Activated T-cell treated with anti-CD3 and anti-CD28 coated beads, Interleukin-2, amount 50 U/mL, for 4 hours (primary cell): ENCODE results near the gene ABT1. TPM values are rescaled to one million over a fixed set of nuclear protein-coding genes. Genes with fewer than 3 reads are reported as not detected.
A peak's percentile ranks its signal among the peaks of the same experiment; 100 is the strongest.

ENCODE experiments used
- ATAC-seq, 2 donors: fragments of 200-7000 bp; cut with Tn5 transposase; one replicate each; pipeline ENCODE4 v1.10.0; 2021
- DNase-seq: peaks from one replicate; pipeline ENCODE4 v3.0.0-alpha.2; 2020
- H3K27me3 Mint-ChIP-seq: one replicate; pipeline ENCODE4 v1.8.0; 2021; ENCODE audit warnings: low read depth, mixed read lengths
- H3K36me3 Mint-ChIP-seq: one replicate; pipeline ENCODE4 v1.8.0; 2022; ENCODE audit warnings: mixed read lengths; ENCODE audit not compliant: insufficient read depth
- H3K4me1 Mint-ChIP-seq: one replicate; pipeline ENCODE4 v1.8.0; 2021; ENCODE audit warnings: low read depth, mixed read lengths
- H3K4me3 Mint-ChIP-seq: one replicate; pipeline ENCODE4 v1.8.0; 2021; ENCODE audit warnings: mild to moderate bottlenecking, moderate library complexity, mixed read lengths
- H3K9me3 Mint-ChIP-seq: one replicate; pipeline ENCODE4 v1.8.0; 2021; ENCODE audit warnings: mixed read lengths
- total RNA-seq, 3 donors: library from RNA; stranded (reverse); gene quantifications; one replicate each; pipeline ENCODE4 v1.2.1, GENCODE V29; 2021

ABT1 gene
- total RNA-seq, 3 donors from 2014 or later: 49.2 to 51.1 (median 49.5) TPM

GRCh38 chr6:26592649-26593048 is 4.1 kb upstream of the ABT1 start:
- DNase-seq: no peak
- no peaks in the 10 kb centered on the region for H3K36me3 Mint-ChIP-seq
- no peak for ATAC-seq
- no peak overlapping the region for H3K4me3 Mint-ChIP-seq
- peaks cover 41% of the 10 kb centered on the region for H3K27me3 Mint-ChIP-seq
- no peaks in the 10 kb centered on the region for H3K9me3 Mint-ChIP-seq
- peaks cover 4% of the 10 kb centered on the region for H3K4me1 Mint-ChIP-seq

DNA sequence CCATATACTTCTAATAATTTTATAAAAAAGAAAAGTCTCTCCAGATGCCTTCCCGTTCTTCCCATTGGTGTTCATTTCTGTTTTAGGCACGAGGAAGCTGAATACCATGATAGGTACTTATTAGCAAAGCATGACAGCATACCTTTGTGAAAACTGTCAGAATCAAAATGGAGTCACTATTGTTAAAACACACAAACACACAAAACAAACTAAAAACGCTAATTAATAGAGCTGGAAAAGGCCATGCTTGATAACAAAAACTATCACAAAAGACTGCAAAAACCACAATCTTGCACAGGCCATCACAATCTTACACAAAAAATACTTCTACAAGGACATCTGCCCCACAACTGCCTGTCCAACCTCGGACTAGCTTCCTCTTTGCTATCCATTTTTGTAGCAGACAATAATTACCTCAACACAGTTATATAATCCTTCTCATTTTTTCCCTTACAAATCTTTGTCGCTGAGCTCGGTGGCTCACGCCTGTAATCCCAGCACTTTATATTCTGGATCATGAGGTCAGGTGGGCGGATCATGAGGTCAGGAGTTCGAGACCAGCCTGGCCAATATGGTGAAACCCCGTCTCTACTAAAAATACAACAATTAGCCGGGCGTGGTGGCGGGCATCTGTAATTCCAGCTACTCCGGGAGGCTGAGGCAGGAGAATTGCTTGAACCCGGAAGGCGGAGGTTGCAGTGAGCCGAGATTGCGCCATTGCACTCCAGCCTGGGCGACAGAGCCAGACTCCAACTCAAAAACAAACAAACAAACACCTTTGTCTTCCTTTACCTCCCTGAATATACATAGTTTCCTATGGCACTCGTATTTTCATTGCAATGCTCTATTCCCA is 3.2 kb upstream of the ABT1 start:
- Mint-ChIP-seq H3K4me3 (no peak overlapping the region), H3K36me3 (peaks cover 8% of the 10 kb centered on the region), H3K4me1 (peaks cover 12% of the 10 kb centered on the region), H3K27me3 (peaks cover 37% of the 10 kb centered on the region), H3K9me3 (no peaks in the 10 kb centered on the region)
- DNase-seq: no peak
- ATAC-seq: no peak

DNA sequence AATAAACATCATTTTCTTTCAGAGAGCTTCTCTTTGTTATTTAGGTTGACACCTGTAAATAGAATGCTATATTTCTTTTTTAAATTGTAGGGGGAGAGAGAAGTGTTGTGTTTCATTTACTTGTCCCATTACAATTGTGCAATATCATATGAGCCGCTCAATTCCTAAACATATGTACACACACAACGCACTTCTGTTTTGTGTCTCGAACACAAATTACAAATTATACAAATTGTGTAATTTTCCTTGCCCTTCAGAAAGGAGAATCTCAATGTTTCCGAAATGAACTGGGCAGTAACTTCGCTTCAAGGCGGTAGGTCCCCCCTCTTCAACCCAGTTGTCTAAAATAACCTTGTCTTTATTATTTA is 2.6 kb upstream of the ABT1 start:
- Mint-ChIP-seq H3K27me3 (peaks cover 37% of the 10 kb centered on the region), H3K4me3 (no peak overlapping the region), H3K9me3 (no peaks in the 10 kb centered on the region), H3K4me1 (peaks cover 16% of the 10 kb centered on the region), H3K36me3 (peaks cover 11% of the 10 kb centered on the region)
- no peak for ATAC-seq
- no peak for DNase-seq

DNA sequence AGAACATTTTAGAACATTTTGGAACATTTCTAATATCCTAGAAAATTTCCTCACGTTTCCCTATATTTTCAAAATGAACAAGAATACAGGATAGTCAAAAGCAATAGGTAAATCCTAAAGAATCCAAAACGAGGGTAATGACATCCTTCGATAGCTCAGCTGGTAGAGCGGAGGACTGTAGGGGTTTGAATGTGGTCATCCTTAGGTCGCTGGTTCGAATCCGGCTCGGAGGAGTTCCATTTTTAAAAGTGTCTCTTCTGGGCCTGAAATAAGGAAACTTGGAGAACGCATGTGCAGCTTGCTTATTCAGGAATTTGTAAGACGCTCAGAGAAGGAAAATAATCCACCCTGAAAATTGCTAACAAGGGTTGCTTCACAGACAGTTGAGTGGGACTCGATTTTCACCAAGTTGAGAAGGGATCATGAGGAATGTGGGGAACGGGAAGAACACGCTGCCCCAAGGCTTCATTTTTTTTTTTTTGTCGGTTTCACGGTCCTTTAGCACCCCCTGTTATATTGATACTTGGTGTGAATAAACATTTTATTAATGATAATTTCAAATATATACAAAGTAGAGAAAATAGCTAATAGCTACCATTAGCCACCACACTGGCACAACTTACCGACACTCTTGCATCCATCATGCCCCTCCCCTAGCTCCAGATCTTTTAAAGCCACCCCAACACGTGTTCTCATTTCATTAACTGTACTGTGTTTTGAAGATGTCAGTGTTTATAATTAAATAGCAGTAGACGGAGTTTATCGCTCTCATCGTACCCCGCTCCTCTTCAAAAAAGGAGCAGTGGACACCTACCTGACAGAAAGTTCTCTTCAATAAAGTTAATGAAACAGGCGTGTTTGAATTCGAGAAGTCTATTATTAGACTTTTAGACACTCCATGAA is 1.8 kb upstream of the ABT1 start:
- peaks cover 19% of the 10 kb centered on the region for H3K36me3 Mint-ChIP-seq

DNA sequence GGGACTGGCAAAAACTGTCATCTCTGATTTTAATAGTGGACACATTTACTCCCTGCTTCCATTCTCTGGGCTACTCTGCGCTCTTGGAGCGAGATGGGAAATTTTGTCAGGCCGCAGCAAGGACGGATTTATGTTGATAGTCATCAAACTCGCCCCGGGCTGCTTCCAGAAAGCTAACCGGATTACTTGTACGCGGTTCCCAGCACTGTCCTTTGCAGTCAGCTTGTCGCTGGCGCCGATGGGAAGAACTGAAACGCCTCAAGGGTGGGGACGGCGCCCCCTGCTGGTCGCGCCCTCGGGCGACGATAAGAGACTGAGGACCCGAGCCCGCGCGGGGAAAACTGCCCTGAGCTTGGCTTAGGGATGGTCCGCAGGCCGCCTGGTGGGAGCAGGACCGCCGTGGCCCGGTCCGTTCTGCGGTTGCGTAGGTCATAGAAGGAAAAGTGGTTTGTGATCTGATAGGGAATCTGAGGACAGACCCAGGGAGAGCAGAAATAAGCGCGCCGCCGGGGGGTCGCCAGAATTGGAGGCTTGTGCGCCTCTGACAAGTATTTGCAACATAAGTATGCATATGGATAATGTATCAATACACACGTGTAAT is 984 bp upstream of the ABT1 start:
- peaks cover 32% of the 10 kb centered on the region for H3K4me1 Mint-ChIP-seq
- DNase-seq (peak; percentile 84), ATAC-seq (peak; percentile 34 to 44)
- H3K36me3 Mint-ChIP-seq: peaks cover 19% of the 10 kb centered on the region
- H3K9me3 Mint-ChIP-seq: no peaks in the 10 kb centered on the region
- no peak overlapping the region for H3K4me3 Mint-ChIP-seq
- peaks cover 35% of the 10 kb centered on the region for H3K27me3 Mint-ChIP-seq

More for the DNA sequence above, 1.8 kb upstream of the ABT1 start:
- Mint-ChIP-seq H3K9me3 (no peaks in the 10 kb centered on the region), H3K4me1 (peaks cover 24% of the 10 kb centered on the region), H3K4me3 (no peak overlapping the region), H3K27me3 (peaks cover 35% of the 10 kb centered on the region)
- DNase-seq (no peak), ATAC-seq (no peak)

- no peak for ATAC-seq
- Mint-ChIP-seq H3K36me3 (peaks cover 19% of the 10 kb centered on the region), H3K4me3 (no peak overlapping the region)
Observed at GRCh38 chr6:26597389-26597766, 625 bp downstream of the ABT1 start.

DNA sequence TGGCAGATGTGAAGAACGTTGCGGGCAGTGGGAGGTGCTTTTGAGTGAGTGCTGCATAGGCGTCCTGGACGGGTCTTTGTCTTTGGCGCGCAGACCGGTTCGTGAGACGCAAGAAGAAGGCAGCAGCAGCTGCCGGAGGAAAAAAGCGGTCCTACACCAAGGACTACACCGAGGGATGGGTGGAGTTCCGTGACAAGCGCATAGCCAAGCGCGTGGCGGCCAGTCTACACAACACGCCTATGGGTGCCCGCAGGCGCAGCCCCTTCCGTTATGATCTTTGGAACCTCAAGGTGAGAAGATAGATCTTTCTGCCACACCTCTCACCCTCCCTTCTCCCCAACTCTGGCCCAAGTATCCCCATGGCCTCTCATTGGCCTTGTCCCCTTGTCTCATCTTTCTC is 1.1 kb downstream of the ABT1 start:
- H3K27me3 Mint-ChIP-seq: peaks cover 20% of the 10 kb centered on the region
- peaks cover 19% of the 10 kb centered on the region for H3K36me3 Mint-ChIP-seq
- peaks cover 35% of the 10 kb centered on the region for H3K4me1 Mint-ChIP-seq
- no peaks in the 10 kb centered on the region for H3K9me3 Mint-ChIP-seq
- no peak overlapping the region for H3K4me3 Mint-ChIP-seq
- DNase-seq (no peak), ATAC-seq (no peak)

More at GRCh38 chr6:26597389-26597766, 625 bp downstream of the ABT1 start:
- Mint-ChIP-seq H3K4me1 (peaks cover 35% of the 10 kb centered on the region), H3K9me3 (no peaks in the 10 kb centered on the region), H3K27me3 (peaks cover 23% of the 10 kb centered on the region)
- DNase-seq: no peak

DNA sequence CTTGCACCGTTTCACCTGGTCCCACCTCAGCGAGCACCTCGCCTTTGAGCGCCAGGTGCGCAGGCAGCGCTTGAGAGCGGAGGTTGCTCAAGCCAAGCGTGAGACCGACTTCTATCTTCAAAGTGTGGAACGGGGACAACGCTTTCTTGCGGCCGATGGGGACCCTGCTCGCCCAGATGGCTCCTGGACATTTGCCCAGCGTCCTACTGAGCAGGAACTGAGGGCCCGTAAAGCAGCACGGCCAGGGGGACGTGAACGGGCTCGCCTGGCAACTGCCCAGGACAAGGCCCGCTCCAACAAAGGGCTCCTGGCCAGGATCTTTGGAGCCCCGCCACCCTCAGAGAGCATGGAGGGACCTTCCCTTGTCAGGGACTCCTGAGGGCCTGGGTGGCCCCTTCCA is 1.5 kb downstream of the ABT1 start:
- Mint-ChIP-seq H3K9me3 (no peaks in the 10 kb centered on the region), H3K36me3 (peaks cover 19% of the 10 kb centered on the region), H3K4me3 (no peak overlapping the region), H3K4me1 (peaks cover 35% of the 10 kb centered on the region), H3K27me3 (peaks cover 17% of the 10 kb centered on the region)
- no peak for DNase-seq
- no peak for ATAC-seq

- peaks cover 19% of the 10 kb centered on the region for H3K36me3 Mint-ChIP-seq
- peaks cover 42% of the 10 kb centered on the region for H3K4me1 Mint-ChIP-seq
- H3K27me3 Mint-ChIP-seq: peaks cover 8% of the 10 kb centered on the region
Observed at GRCh38 chr6:26599134-26599533, 2.4 kb downstream of the ABT1 start.

DNA sequence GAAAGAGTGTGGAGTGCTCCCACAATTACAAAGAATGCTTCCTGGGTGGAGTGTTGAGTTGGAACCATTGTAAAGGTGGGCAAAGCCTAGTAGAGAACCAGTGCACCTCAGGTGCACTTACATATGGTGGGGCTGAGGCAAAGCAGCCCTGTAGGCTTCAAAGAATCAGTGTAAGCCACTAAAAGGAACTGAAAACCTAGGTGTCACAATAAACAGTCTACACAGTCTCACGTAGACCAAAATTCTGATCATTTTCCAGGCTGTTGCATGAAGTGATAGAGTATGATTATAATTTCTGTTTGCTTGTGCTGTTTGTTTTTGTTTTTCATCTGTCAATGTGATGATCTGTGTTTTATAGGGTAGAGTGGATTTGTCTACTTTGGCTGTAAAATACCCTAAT is 2.8 kb downstream of the ABT1 start:
- peaks cover 46% of the 10 kb centered on the region for H3K4me1 Mint-ChIP-seq
- peak overlapping the region; percentile 45 for H3K4me3 Mint-ChIP-seq
- no peaks in the 10 kb centered on the region for H3K9me3 Mint-ChIP-seq
- peak in 1 of 2 donors; percentile 6 for ATAC-seq
- no peak for DNase-seq
- peaks cover 19% of the 10 kb centered on the region for H3K36me3 Mint-ChIP-seq
- peaks cover 4% of the 10 kb centered on the region for H3K27me3 Mint-ChIP-seq

More at GRCh38 chr6:26599134-26599533, 2.4 kb downstream of the ABT1 start:
- DNase-seq (no peak), ATAC-seq (no peak)
- Mint-ChIP-seq H3K4me3 (peak overlapping the region; percentile 45), H3K9me3 (no peaks in the 10 kb centered on the region)

- Mint-ChIP-seq H3K36me3 (peaks cover 19% of the 10 kb centered on the region), H3K27me3 (no peaks in the 10 kb centered on the region), H3K4me1 (peaks cover 46% of the 10 kb centered on the region), H3K9me3 (no peaks in the 10 kb centered on the region), H3K4me3 (no peak overlapping the region)
- peak; percentile 49 to 51 for ATAC-seq
- DNase-seq: no peak
Observed at GRCh38 chr6:26600759-26601158, 4.0 kb downstream of the ABT1 start.

- H3K4me3 Mint-ChIP-seq: no peak overlapping the region
- no peaks in the 10 kb centered on the region for H3K9me3 Mint-ChIP-seq
- ATAC-seq (no peak), DNase-seq (no peak)
- no peaks in the 10 kb centered on the region for H3K27me3 Mint-ChIP-seq
- peaks cover 19% of the 10 kb centered on the region for H3K36me3 Mint-ChIP-seq
- H3K4me1 Mint-ChIP-seq: peaks cover 46% of the 10 kb centered on the region
Observed at GRCh38 chr6:26602262-26602661, 5.5 kb downstream of the ABT1 start.

GRCh38 chr6:26604026-26604425 is 7.3 kb downstream of the ABT1 start:
- H3K36me3 Mint-ChIP-seq: peaks cover 7% of the 10 kb centered on the region
- no peak overlapping the region for H3K4me3 Mint-ChIP-seq
- no peak for ATAC-seq
- no peak for DNase-seq
- no peaks in the 10 kb centered on the region for H3K9me3 Mint-ChIP-seq
- no peaks in the 10 kb centered on the region for H3K27me3 Mint-ChIP-seq
- H3K4me1 Mint-ChIP-seq: peaks cover 37% of the 10 kb centered on the region

DNA sequence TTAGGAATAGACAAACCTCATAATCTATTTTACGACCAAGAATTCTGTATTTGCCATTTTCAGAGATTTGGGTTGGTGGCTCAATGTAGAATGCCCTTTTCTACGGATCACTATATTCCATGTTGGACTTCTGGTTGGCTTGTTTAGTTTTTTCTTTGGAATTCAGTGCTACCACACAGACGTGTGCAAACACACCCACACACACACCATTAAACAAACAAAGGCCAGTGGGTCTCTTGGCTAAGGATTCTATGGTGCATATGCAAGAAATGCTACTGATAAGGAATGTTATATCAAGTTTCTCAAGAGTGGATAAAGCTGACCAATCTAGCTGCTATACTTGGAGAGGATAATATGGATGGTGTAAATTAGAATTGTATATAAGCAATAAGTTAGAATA is 8.0 kb downstream of the ABT1 start:
- Mint-ChIP-seq H3K4me1 (peaks cover 30% of the 10 kb centered on the region), H3K36me3 (peaks cover under 1% of the 10 kb centered on the region), H3K9me3 (no peaks in the 10 kb centered on the region), H3K27me3 (no peaks in the 10 kb centered on the region), H3K4me3 (no peak overlapping the region)
- ATAC-seq (no peak), DNase-seq (no peak)
